Mucosa of rectum (tissue), 2 donors: ENCODE results near the gene TK2.

Experiments
- H3K27ac ChIP-seq, 2 donors: one replicate each; pipeline ENCODE4 v1.7.0; 2013; ENCODE audit warnings: inconsistent platforms in 2 of 2, low read depth in 2 of 2, low read length in 2 of 2
- H3K27me3 ChIP-seq, 2 donors: one replicate each; pipeline ENCODE4 v1.7.0; 2013; ENCODE audit warnings: low read length in 2 of 2; ENCODE audit not compliant: control insufficient read depth in 2 of 2, insufficient read depth in 2 of 2
- H3K36me3 ChIP-seq, 2 donors: one replicate each; pipeline ENCODE4 v1.7.0; 2013; ENCODE audit warnings: low read length in 2 of 2; ENCODE audit not compliant: control insufficient read depth in 2 of 2, insufficient read depth in 2 of 2
- H3K4me1 ChIP-seq, 2 donors: one replicate each; pipeline ENCODE4 v1.7.0; 2013; ENCODE audit warnings: low read length in 2 of 2, mild to moderate bottlenecking in 1 of 2; ENCODE audit not compliant: control insufficient read depth in 2 of 2, insufficient read depth in 2 of 2
- H3K4me3 ChIP-seq, 2 donors: one replicate each; pipeline ENCODE4 v1.7.0; 2013; ENCODE audit warnings: low read length in 2 of 2
- H3K9ac ChIP-seq, 2 donors: one replicate each; pipeline ENCODE4 v1.7.0; 2013; ENCODE audit warnings: low read length in 2 of 2, low read depth in 1 of 2, mild to moderate bottlenecking in 1 of 2
- H3K9me3 ChIP-seq, 2 donors: one replicate each; pipeline ENCODE4 v1.7.0; 2013; ENCODE audit warnings: low read length in 2 of 2; ENCODE audit not compliant: control insufficient read depth in 2 of 2
- donor health status: healthy.
- donor health status: Normal muscosa, but diverticular disease.

TK2 gene

GRCh38 chr16:66561381-66562080 lies 11.6 kb upstream of the TK2 start:
- H3K27me3 ChIP-seq, result no peaks in the 10 kb centered on the region
- peaks cover 26 to 38% of the 10 kb centered on the region in 2 donors for H3K36me3 ChIP-seq
- H3K9ac ChIP-seq, result peak overlapping the region in 1 of 2 donors; percentile 9
- peaks cover 2 to 3% of the 10 kb centered on the region in 2 donors for H3K4me1 ChIP-seq
- H3K9me3 ChIP-seq, result no peaks in the 10 kb centered on the region
- H3K27ac ChIP-seq, result no peak overlapping the region
- H3K4me3 ChIP-seq, result no peak overlapping the region

DNA sequence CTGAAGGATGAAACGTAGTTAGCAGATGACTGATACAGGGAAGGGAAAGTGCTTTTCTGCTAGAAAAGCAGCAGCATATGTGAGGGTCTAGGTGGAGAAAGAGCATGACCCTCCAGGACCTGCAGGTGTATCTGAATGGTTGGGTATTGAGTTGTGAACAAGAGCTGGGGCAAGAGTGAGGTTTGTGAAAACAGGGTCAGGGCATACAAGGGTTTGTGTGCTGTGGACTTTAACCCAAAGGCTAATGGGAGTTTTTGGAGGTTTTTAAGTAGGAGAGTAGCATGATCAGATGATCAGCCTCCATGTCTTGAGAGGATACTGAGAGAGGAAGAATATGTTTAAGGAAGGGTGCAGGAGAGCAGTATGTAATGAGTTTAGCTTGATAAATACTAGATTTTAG lies 10.2 kb upstream of the TK2 start:
- Histone ChIP-seq H3K9ac (no peak overlapping the region), H3K27ac (no peak overlapping the region), H3K4me1 (peaks cover 2 to 3% of the 10 kb centered on the region in 2 donors), H3K4me3 (no peak overlapping the region), H3K9me3 (no peaks in the 10 kb centered on the region), H3K36me3 (peaks cover 22 to 36% of the 10 kb centered on the region in 2 donors), H3K27me3 (no peaks in the 10 kb centered on the region)

- peak overlapping the region in 1 of 2 donors; percentile 17 for H3K9ac ChIP-seq
- peaks cover 9% of the 10 kb centered on the region in 2 donors for H3K36me3 ChIP-seq
- H3K9me3 ChIP-seq, result no peaks in the 10 kb centered on the region
- no peak overlapping the region for H3K27ac ChIP-seq
- peaks cover 19 to 21% of the 10 kb centered on the region in 2 donors for H3K4me1 ChIP-seq
- H3K27me3 ChIP-seq, result no peaks in the 10 kb centered on the region
- H3K4me3 ChIP-seq, result peak overlapping the region in 1 of 2 donors; percentile 93
Observed at GRCh38 chr16:66554495-66554894, 4.6 kb upstream of the TK2 start.

- Histone ChIP-seq H3K9ac (no peak overlapping the region), H3K27ac (peak overlapping the region in 1 of 2 donors; percentile 88)
Observed at GRCh38 chr16:66554021-66554420, 4.1 kb upstream of the TK2 start.

DNA sequence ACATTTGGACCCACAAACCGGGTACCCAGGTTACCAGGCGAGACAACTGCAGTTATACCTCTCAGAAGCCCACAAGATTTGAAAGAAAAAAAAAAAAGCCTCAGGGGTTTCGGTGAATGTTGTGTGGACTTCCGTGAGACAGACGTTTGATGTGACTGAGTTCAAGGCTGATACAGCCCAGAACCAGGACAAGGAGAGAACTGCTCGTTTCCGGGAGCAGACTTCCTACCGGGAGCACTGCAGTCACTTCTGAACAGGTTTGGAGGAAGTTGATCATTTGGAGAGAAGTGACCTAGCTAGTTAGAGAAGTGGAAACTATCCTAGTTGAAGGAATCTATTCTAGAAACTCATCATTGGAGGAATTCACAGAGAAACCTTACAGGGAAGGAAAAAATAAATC lies 3.3 kb upstream of the TK2 start:
- H3K4me1 ChIP-seq, result peaks cover 25 to 30% of the 10 kb centered on the region in 2 donors
- peak overlapping the region; percentile 85 to 93 for H3K9ac ChIP-seq
- peak overlapping the region; percentile 88 to 95 for H3K27ac ChIP-seq
- no peaks in the 10 kb centered on the region for H3K9me3 ChIP-seq
- H3K36me3 ChIP-seq, result no peaks in the 10 kb centered on the region
- H3K4me3 ChIP-seq, result peak overlapping the region; percentile 75 to 93
- no peaks in the 10 kb centered on the region for H3K27me3 ChIP-seq

More at GRCh38 chr16:66554021-66554420, 4.1 kb upstream of the TK2 start:
- Histone ChIP-seq H3K9me3 (no peaks in the 10 kb centered on the region), H3K4me3 (peak overlapping the region; percentile 75 to 93), H3K4me1 (peaks cover 22 to 24% of the 10 kb centered on the region in 2 donors), H3K36me3 (peaks cover 5% of the 10 kb centered on the region in 2 donors), H3K27me3 (no peaks in the 10 kb centered on the region)

- Histone ChIP-seq H3K4me3 (peak within 1 kb of the TSS; percentile 75 to 93), H3K9me3 (no peaks in the 10 kb centered on the region), H3K27me3 (no peaks in the 10 kb centered on the region), H3K4me1 (peaks cover 25 to 31% of the 10 kb centered on the region in 2 donors), H3K27ac (peak within 1 kb of the TSS; percentile 88 to 95), H3K9ac (peak within 1 kb of the TSS; percentile 85 to 93), H3K36me3 (no peaks in the 10 kb centered on the region)
Observed at GRCh38 chr16:66552286-66553177, 2.6 kb upstream of the TK2 start, which contains the start of gene CKLF. CKLF (plus strand) TSS chr16:66552576; CDS start chr16:66552716, 140 bp downstream.

DNA sequence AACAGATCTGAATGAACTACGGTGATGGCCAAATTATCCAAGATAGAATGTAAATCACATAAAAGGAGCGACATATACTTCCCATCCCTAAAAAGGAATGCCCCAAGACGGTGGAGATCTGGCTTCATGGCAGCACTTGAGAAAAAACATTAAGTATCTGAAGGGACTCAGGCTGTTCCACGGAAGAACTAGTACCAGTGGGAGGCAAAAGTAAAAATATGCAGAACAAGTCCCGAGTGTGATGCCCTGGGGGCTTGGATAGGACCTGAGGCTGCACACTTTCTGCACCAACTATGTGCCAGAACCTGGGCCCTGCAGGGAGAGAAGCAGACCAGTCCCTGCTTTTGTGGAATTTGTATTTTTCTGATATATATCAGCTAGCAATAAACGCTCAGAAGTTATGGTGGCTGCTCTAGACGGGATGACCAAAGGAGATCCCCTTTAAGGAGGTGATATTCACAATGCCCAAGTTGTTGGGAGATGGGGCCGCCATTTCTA lies 1.9 kb upstream of the TK2 start:
- Histone ChIP-seq H3K9me3 (no peaks in the 10 kb centered on the region), H3K4me1 (peaks cover 25 to 31% of the 10 kb centered on the region in 2 donors), H3K36me3 (no peaks in the 10 kb centered on the region), H3K27ac (peak overlapping the region; percentile 88 to 95), H3K9ac (peak overlapping the region; percentile 85 to 93), H3K27me3 (no peaks in the 10 kb centered on the region), H3K4me3 (peak overlapping the region; percentile 75 to 93)

DNA sequence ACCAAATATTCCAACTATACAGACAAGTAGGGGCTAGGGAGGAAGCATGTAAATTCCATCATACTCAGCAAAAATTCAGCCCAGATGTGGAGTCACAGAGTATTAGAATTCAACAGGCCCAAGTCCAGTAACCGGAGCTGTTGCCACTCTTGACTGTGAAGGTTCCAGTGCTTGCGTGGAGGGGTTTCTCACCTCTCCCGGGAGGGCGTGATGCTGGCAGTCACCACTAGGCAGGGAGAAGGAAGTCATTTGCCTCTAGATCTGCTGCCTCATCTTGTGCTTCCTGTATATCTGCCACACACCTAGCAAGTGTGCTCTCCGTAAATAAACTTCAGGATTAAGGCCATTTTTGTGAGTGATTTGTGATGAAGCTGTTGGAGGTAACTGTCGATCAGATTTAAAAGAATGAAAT lies 1.4 kb upstream of the TK2 start:
- H3K4me3 ChIP-seq, result peak overlapping the region in 1 of 2 donors; percentile 93
- H3K27me3 ChIP-seq, result no peaks in the 10 kb centered on the region
- peak overlapping the region; percentile 88 to 95 for H3K27ac ChIP-seq
- no peaks in the 10 kb centered on the region for H3K9me3 ChIP-seq
- peak overlapping the region; percentile 9 to 49 for H3K9ac ChIP-seq
- H3K36me3 ChIP-seq, result no peaks in the 10 kb centered on the region
- peaks cover 25 to 31% of the 10 kb centered on the region in 2 donors for H3K4me1 ChIP-seq

DNA sequence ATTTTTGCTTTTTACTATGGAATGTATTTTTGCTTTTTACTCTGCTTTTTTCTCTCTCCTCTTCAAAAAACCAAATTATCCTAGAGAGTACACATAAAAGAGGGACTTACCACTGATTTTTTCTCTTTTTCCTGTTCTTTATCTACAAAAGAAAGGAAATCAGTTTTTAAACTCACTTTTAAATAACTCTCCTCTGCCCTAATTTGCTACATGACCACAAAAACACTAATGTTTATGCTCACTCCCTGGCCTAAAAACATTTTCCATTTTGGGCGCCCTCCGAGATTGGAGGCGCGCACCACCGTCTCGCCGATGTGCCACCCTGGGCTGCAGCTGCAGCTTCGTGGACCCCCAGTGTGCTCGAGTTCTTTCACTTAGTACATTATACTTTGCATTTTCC lies 1.1 kb downstream of the TK2 start:
- peaks cover 0 to 4% of the 10 kb centered on the region in 2 donors for H3K36me3 ChIP-seq
- H3K4me3 ChIP-seq, result peak overlapping the region; percentile 82 to 85
- H3K9me3 ChIP-seq, result no peaks in the 10 kb centered on the region
- H3K27ac ChIP-seq, result peak overlapping the region; percentile 84 to 90
- peak overlapping the region; percentile 85 to 93 for H3K9ac ChIP-seq
- H3K4me1 ChIP-seq, result peaks cover 25 to 28% of the 10 kb centered on the region in 2 donors
- H3K27me3 ChIP-seq, result no peaks in the 10 kb centered on the region
